Measurements from ENCODE around the gene PTPRT. TPM values are rescaled to one million over a fixed set of nuclear protein-coding genes. Genes with fewer than 3 reads are reported as not detected.

Gene PTPRT
- total and polyA plus RNA-seq, 2 of the 13 experiments (the other 11 are each of a cell fraction or from before 2014, with no cell fraction given): under 0.01 to 0.09 TPM

DNA sequence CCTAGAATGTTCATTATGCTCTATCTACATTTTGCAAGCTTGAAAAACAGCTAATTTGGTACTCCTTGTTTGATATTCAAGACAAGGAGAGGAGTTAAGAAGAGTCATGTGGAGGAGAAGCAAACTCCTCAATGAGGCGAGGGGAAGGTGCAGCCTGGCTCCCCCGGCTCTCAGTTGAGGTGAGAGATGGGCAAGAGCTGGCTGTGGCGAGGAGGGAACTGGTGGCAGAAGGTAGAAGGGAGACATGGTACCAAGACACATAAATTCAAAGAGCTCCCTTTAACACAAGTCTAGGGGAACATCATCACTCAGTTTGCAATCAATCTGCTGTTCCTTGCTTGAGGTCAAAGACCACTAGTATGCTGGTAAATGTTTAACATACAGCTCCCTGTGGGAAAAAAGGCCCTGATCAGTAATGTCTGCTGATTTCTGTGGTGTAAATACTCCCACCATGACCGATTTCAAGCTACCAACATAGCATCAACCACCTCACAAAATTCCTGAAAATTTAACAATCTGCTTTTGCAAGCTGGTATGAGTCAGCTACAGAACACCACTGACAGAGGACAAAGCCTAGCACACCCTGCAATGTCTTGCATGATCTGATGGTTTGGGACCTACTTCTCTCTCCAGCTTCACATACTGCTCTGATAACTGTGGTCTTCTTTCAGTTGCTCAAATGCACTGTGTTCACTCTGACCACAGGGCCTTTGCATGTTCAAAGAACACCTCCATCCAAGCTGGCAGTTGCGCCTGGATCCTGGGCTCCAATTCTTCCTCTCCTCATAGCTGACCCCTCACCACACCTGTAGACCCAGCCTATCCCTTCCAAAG, 1055.2 kb downstream of the PTPRT start (continued):
- TF ChIP-seq, protein P1, sequence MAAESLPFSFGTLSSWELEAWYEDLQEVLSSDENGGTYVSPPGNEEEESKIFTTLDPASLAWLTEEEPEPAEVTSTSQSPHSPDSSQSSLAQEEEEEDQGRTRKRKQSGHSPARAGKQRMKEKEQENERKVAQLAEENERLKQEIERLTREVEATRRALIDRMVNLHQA (CRISPR knock-in tag; IDR thresholded peaks at IDR 0.05): no peak
- TF ChIP-seq GATAD2A (CRISPR knock-in tag; IDR thresholded peaks at IDR 0.05) (no peak; the same call in 1 of the 2 replicates), STAG1 (CRISPR knock-in tag; IDR thresholded peaks at IDR 0.05) (no peak), CREB1 (IDR thresholded peaks at IDR 0.05) (no peak), CREB1 (CRISPR knock-in tag; IDR thresholded peaks at IDR 0.05) (no peak), PCBP2 (optimal IDR thresholded peaks at IDR 0.05; ENCODE audit: low read depth, low read length, poor library complexity, severe bottlenecking) (no peak), ZNF616 (CRISPR knock-in tag; IDR thresholded peaks at IDR 0.05; ENCODE audit: low read depth) (no peak), SMAD3 (CRISPR knock-in tag; IDR thresholded peaks at IDR 0.05) (no peak), ZNF569 (CRISPR knock-in tag; IDR thresholded peaks at IDR 0.05; ENCODE audit: borderline replicate concordance) (no peak), DMAP1 (CRISPR knock-in tag; IDR thresholded peaks at IDR 0.05) (no peak), FOXC1 (CRISPR knock-in tag; IDR thresholded peaks at IDR 0.05; ENCODE audit: borderline replicate concordance) (no peak), ZNF557 (CRISPR knock-in tag; IDR thresholded peaks at IDR 0.05) (no peak), RARA (CRISPR knock-in tag; IDR thresholded peaks at IDR 0.05) (no peak), ZNF296 (CRISPR knock-in tag; conservative IDR thresholded peaks at IDR 0.05) (no peak), GTF3A (CRISPR knock-in tag; conservative IDR thresholded peaks at IDR 0.05) (no peak), HMGA1 (CRISPR knock-in tag; conservative IDR thresholded peaks at IDR 0.05) (no peak), MATR3 (CRISPR knock-in tag; IDR thresholded peaks at IDR 0.05) (no peak), SMAD9 (CRISPR knock-in tag; IDR thresholded peaks at IDR 0.05) (no peak)
- TF ChIP-seq, protein P2, sequence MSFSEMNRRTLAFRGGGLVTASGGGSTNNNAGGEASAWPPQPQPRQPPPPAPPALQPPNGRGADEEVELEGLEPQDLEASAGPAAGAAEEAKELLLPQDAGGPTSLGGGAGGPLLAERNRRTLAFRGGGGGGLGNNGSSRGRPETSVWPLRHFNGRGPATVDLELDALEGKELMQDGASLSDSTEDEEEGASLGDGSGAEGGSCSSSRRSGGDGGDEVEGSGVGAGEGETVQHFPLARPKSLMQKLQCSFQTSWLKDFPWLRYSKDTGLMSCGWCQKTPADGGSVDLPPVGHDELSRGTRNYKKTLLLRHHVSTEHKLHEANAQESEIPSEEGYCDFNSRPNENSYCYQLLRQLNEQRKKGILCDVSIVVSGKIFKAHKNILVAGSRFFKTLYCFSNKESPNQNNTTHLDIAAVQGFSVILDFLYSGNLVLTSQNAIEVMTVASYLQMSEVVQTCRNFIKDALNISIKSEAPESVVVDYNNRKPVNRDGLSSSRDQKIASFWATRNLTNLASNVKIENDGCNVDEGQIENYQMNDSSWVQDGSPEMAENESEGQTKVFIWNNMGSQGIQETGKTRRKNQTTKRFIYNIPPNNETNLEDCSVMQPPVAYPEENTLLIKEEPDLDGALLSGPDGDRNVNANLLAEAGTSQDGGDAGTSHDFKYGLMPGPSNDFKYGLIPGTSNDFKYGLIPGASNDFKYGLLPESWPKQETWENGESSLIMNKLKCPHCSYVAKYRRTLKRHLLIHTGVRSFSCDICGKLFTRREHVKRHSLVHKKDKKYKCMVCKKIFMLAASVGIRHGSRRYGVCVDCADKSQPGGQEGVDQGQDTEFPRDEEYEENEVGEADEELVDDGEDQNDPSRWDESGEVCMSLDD (CRISPR knock-in tag; IDR thresholded peaks at IDR 0.05; ENCODE audit: borderline replicate concordance): no peak
- TF ChIP-seq, protein P3, sequence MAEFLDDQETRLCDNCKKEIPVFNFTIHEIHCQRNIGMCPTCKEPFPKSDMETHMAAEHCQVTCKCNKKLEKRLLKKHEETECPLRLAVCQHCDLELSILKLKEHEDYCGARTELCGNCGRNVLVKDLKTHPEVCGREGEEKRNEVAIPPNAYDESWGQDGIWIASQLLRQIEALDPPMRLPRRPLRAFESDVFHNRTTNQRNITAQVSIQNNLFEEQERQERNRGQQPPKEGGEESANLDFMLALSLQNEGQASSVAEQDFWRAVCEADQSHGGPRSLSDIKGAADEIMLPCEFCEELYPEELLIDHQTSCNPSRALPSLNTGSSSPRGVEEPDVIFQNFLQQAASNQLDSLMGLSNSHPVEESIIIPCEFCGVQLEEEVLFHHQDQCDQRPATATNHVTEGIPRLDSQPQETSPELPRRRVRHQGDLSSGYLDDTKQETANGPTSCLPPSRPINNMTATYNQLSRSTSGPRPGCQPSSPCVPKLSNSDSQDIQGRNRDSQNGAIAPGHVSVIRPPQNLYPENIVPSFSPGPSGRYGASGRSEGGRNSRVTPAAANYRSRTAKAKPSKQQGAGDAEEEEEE (CRISPR knock-in tag; IDR thresholded peaks at IDR 0.05; ENCODE audit: borderline replicate concordance): no peak
- TF ChIP-seq, protein P4, sequence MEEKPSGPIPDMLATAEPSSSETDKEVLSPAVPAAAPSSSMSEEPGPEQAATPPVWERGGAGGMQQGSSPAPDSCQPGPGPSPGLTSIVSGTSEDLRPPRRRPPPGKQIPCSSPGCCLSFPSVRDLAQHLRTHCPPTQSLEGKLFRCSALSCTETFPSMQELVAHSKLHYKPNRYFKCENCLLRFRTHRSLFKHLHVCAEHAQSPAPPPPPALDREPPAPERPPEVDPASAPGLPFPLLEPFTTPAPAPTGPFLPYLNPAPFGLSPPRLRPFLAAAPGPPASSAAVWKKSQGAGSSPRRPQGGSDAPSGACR (CRISPR knock-in tag; IDR thresholded peaks at IDR 0.05): no peak
- TF ChIP-seq, protein P5, sequence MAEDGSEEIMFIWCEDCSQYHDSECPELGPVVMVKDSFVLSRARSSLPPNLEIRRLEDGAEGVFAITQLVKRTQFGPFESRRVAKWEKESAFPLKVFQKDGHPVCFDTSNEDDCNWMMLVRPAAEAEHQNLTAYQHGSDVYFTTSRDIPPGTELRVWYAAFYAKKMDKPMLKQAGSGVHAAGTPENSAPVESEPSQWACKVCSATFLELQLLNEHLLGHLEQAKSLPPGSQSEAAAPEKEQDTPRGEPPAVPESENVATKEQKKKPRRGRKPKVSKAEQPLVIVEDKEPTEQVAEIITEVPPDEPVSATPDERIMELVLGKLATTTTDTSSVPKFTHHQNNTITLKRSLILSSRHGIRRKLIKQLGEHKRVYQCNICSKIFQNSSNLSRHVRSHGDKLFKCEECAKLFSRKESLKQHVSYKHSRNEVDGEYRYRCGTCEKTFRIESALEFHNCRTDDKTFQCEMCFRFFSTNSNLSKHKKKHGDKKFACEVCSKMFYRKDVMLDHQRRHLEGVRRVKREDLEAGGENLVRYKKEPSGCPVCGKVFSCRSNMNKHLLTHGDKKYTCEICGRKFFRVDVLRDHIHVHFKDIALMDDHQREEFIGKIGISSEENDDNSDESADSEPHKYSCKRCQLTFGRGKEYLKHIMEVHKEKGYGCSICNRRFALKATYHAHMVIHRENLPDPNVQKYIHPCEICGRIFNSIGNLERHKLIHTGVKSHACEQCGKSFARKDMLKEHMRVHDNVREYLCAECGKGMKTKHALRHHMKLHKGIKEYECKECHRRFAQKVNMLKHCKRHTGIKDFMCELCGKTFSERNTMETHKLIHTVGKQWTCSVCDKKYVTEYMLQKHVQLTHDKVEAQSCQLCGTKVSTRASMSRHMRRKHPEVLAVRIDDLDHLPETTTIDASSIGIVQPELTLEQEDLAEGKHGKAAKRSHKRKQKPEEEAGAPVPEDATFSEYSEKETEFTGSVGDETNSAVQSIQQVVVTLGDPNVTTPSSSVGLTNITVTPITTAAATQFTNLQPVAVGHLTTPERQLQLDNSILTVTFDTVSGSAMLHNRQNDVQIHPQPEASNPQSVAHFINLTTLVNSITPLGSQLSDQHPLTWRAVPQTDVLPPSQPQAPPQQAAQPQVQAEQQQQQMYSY (CRISPR knock-in tag; IDR thresholded peaks at IDR 0.05): no peak
